Stimulated activated naive CD8-positive, alpha-beta T cell treated with anti-CD3 and anti-CD28 coated beads, Interleukin-15, amount 100 ng/mL, for 72 hours (primary cell): ENCODE results near the gene RARA.

Source experiments
- ATAC-seq: fragments of 150-1000 bp; cut with Tn5 transposase; 2 replicates; pipeline ENCODE4 v1.10.0; 2021; ENCODE audit warnings: mild to moderate bottlenecking, moderate library complexity
- DNase-seq, 2 donors: peaks; one replicate each; pipeline ENCODE4 v3.0.0; 2021 to 2022
- H3K27ac Mint-ChIP-seq, 2 donors: one replicate each; pipeline ENCODE4 v1.8.0; 2022; ENCODE audit warnings: mild to moderate bottlenecking in 2 of 2, mixed read lengths in 2 of 2, moderate library complexity in 2 of 2
- H3K27me3 Mint-ChIP-seq: one replicate; pipeline ENCODE4 v1.8.0; 2022; ENCODE audit warnings: mixed read lengths
- H3K4me1 Mint-ChIP-seq: one replicate; pipeline ENCODE4 v1.8.0; 2022; ENCODE audit warnings: mild to moderate bottlenecking, mixed read lengths
- H3K4me3 Mint-ChIP-seq, 2 donors: one replicate each; pipeline ENCODE4 v1.8.0; 2022; ENCODE audit warnings: mild to moderate bottlenecking in 2 of 2, mixed read lengths in 2 of 2, moderate library complexity in 1 of 2
- H3K9me3 Mint-ChIP-seq, 2 donors: one replicate each; pipeline ENCODE4 v1.8.0; 2022; ENCODE audit warnings: mixed read lengths in 2 of 2

RARA gene

GRCh38 chr17:40341808-40342503 is 33.0 kb downstream of the RARA start:
- H3K27me3 Mint-ChIP-seq, result no peaks in the 10 kb centered on the region
- peaks cover 91% of the 10 kb centered on the region for H3K4me1 Mint-ChIP-seq
- H3K4me3 Mint-ChIP-seq, result peak overlapping the region; percentile 80 to 88
- H3K27ac Mint-ChIP-seq, result peak overlapping the region; percentile 43 to 91
- H3K9me3 Mint-ChIP-seq, result no peaks in the 10 kb centered on the region
- ATAC-seq, result no peak
- DNase-seq, result no peak

GRCh38 chr17:40342504-40343218 is 33.7 kb downstream of the RARA start:
- peak overlapping the region; percentile 80 to 88 for H3K4me3 Mint-ChIP-seq
- no peak for DNase-seq

GRCh38 chr17:40343219-40344119 is 34.5 kb downstream of the RARA start:
- Mint-ChIP-seq H3K4me3 (peak overlapping the region; percentile 80 to 88), H3K4me1 (peaks cover 91% of the 10 kb centered on the region), H3K27me3 (no peaks in the 10 kb centered on the region), H3K9me3 (no peaks in the 10 kb centered on the region), H3K27ac (peak overlapping the region; percentile 75 to 93)
- DNase-seq (no peak), ATAC-seq (no peak)

More at GRCh38 chr17:40342504-40343218, 33.7 kb downstream of the RARA start:
- peaks cover 91% of the 10 kb centered on the region for H3K4me1 Mint-ChIP-seq
- ATAC-seq, result no peak
- H3K27me3 Mint-ChIP-seq, result no peaks in the 10 kb centered on the region
- H3K9me3 Mint-ChIP-seq, result no peaks in the 10 kb centered on the region
- peak overlapping the region; percentile 75 to 93 for H3K27ac Mint-ChIP-seq

- no peak for DNase-seq
- no peaks in the 10 kb centered on the region for H3K9me3 Mint-ChIP-seq
- ATAC-seq, result peak; percentile 1
- peak overlapping the region; percentile 57 to 59 for H3K27ac Mint-ChIP-seq
- peaks cover 94% of the 10 kb centered on the region for H3K4me1 Mint-ChIP-seq
- H3K4me3 Mint-ChIP-seq, result peak overlapping the region; percentile 74
- no peaks in the 10 kb centered on the region for H3K27me3 Mint-ChIP-seq
Measured at GRCh38 chr17:40344421-40345160, 35.6 kb downstream of the RARA start.

GRCh38 chr17:40345161-40345993 is 36.4 kb downstream of the RARA start:
- H3K4me3 Mint-ChIP-seq, result peak overlapping the region; percentile 74

GRCh38 chr17:40345994-40346764 is 37.2 kb downstream of the RARA start:
- no peaks in the 10 kb centered on the region for H3K27me3 Mint-ChIP-seq
- peaks cover 87% of the 10 kb centered on the region for H3K4me1 Mint-ChIP-seq
- ATAC-seq (no peak), DNase-seq (no peak)
- H3K4me3 Mint-ChIP-seq, result peak overlapping the region; percentile 74
- H3K27ac Mint-ChIP-seq, result peak overlapping the region; percentile 3 to 67
- no peaks in the 10 kb centered on the region for H3K9me3 Mint-ChIP-seq

More at GRCh38 chr17:40345161-40345993, 36.4 kb downstream of the RARA start:
- H3K27ac Mint-ChIP-seq, result peak overlapping the region; percentile 59 to 61
- H3K9me3 Mint-ChIP-seq, result no peaks in the 10 kb centered on the region
- no peaks in the 10 kb centered on the region for H3K27me3 Mint-ChIP-seq
- ATAC-seq, result peak; percentile 7
- no peak for DNase-seq
- H3K4me1 Mint-ChIP-seq, result peaks cover 94% of the 10 kb centered on the region

- Mint-ChIP-seq H3K9me3 (no peaks in the 10 kb centered on the region), H3K4me3 (peak overlapping the region in 1 of 2 donors; percentile 74), H3K4me1 (peaks cover 91% of the 10 kb centered on the region), H3K27me3 (no peaks in the 10 kb centered on the region), H3K27ac (peak overlapping the region; percentile 67 to 88)
- no peak for ATAC-seq
- no peak for DNase-seq
Measured at GRCh38 chr17:40346765-40347158, 37.8 kb downstream of the RARA start.

GRCh38 chr17:40347319-40348135 is 38.5 kb downstream of the RARA start:
- peak overlapping the region in 1 of 2 donors; percentile 52 for H3K4me3 Mint-ChIP-seq

GRCh38 chr17:40348136-40348504 is 39.1 kb downstream of the RARA start:
- no peaks in the 10 kb centered on the region for H3K9me3 Mint-ChIP-seq
- H3K27ac Mint-ChIP-seq, result no peak overlapping the region
- DNase-seq, result no peak

More at GRCh38 chr17:40347319-40348135, 38.5 kb downstream of the RARA start:
- Mint-ChIP-seq H3K27ac (peak overlapping the region in 1 of 2 donors; percentile 63), H3K27me3 (no peaks in the 10 kb centered on the region), H3K9me3 (no peaks in the 10 kb centered on the region), H3K4me1 (peaks cover 94% of the 10 kb centered on the region)
- no peak for DNase-seq
- no peak for ATAC-seq

GRCh38 chr17:40348562-40349476 is 39.8 kb downstream of the RARA start:
- Mint-ChIP-seq H3K4me3 (no peak overlapping the region), H3K27ac (peak overlapping the region in 1 of 2 donors; percentile 72), H3K27me3 (no peaks in the 10 kb centered on the region), H3K9me3 (no peaks in the 10 kb centered on the region), H3K4me1 (peaks cover 92% of the 10 kb centered on the region)
- no peak for DNase-seq
- ATAC-seq, result no peak

More at GRCh38 chr17:40348136-40348504, 39.1 kb downstream of the RARA start:
- H3K4me1 Mint-ChIP-seq, result peaks cover 94% of the 10 kb centered on the region
- no peaks in the 10 kb centered on the region for H3K27me3 Mint-ChIP-seq
- no peak overlapping the region for H3K4me3 Mint-ChIP-seq
- ATAC-seq, result no peak

- ATAC-seq, result no peak
- H3K4me1 Mint-ChIP-seq, result peaks cover 91% of the 10 kb centered on the region
- no peak overlapping the region for H3K4me3 Mint-ChIP-seq
- DNase-seq, result no peak
- peak overlapping the region in 1 of 2 donors; percentile 69 for H3K27ac Mint-ChIP-seq
- no peaks in the 10 kb centered on the region for H3K9me3 Mint-ChIP-seq
- no peaks in the 10 kb centered on the region for H3K27me3 Mint-ChIP-seq
Measured at GRCh38 chr17:40349477-40349894, 40.5 kb downstream of the RARA start.
